ENCODE measurements around the gene RBM8A.

RBM8A gene

DNA sequence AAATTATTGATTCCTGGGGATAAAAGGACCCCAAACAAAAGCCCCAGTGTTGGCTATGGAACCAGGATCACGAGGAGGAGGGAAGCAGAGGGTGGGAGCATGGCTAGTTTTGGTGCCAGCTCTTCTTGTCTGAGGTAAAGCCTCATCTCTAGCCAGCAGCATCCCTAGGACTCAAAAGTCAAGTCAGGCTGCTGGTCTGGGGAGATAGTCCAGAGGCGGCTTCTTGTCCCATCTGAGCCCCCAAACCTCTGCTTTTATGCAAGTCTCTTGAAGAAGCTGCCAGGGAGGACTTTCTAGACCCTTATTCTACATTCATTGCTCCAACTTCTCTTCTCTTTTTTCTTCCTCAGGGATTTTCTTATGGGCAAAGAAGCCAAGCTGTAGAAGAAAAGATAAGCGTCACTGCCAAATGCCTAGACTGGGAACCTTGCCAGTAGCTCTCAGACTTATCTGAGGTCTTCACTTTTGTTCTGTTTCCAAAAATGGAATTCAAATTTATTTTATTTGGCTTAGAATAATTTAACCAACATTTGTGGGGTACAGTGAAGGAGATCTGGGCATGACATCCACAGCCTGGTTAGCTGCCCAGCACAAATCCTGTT lies 34.7 kb downstream of the RBM8A start:
- TF ChIP-seq, protein P1, sequence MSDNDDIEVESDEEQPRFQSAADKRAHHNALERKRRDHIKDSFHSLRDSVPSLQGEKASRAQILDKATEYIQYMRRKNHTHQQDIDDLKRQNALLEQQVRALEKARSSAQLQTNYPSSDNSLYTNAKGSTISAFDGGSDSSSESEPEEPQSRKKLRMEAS (IDR thresholded peaks at IDR 0.05; ENCODE audit: low read depth, low read length) = no peak
- TF ChIP-seq MYC (IDR thresholded peaks at IDR 0.05; ENCODE audit: low read depth, low read length) (no peak), POLR2A (IDR thresholded peaks at IDR 0.05; ENCODE audit: extremely low read depth, insufficient read length) (no peak)
- TF ChIP-seq, protein P2, sequence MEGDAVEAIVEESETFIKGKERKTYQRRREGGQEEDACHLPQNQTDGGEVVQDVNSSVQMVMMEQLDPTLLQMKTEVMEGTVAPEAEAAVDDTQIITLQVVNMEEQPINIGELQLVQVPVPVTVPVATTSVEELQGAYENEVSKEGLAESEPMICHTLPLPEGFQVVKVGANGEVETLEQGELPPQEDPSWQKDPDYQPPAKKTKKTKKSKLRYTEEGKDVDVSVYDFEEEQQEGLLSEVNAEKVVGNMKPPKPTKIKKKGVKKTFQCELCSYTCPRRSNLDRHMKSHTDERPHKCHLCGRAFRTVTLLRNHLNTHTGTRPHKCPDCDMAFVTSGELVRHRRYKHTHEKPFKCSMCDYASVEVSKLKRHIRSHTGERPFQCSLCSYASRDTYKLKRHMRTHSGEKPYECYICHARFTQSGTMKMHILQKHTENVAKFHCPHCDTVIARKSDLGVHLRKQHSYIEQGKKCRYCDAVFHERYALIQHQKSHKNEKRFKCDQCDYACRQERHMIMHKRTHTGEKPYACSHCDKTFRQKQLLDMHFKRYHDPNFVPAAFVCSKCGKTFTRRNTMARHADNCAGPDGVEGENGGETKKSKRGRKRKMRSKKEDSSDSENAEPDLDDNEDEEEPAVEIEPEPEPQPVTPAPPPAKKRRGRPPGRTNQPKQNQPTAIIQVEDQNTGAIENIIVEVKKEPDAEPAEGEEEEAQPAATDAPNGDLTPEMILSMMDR (IDR thresholded peaks at IDR 0.05; ENCODE audit: low read depth, low read length) = no peak
- H3K4me3 ChIP-seq (ENCODE audit: low read depth, low read length) = no peak overlapping the region
- DNase-seq (ENCODE audit: low read depth) = no peak

DNA sequence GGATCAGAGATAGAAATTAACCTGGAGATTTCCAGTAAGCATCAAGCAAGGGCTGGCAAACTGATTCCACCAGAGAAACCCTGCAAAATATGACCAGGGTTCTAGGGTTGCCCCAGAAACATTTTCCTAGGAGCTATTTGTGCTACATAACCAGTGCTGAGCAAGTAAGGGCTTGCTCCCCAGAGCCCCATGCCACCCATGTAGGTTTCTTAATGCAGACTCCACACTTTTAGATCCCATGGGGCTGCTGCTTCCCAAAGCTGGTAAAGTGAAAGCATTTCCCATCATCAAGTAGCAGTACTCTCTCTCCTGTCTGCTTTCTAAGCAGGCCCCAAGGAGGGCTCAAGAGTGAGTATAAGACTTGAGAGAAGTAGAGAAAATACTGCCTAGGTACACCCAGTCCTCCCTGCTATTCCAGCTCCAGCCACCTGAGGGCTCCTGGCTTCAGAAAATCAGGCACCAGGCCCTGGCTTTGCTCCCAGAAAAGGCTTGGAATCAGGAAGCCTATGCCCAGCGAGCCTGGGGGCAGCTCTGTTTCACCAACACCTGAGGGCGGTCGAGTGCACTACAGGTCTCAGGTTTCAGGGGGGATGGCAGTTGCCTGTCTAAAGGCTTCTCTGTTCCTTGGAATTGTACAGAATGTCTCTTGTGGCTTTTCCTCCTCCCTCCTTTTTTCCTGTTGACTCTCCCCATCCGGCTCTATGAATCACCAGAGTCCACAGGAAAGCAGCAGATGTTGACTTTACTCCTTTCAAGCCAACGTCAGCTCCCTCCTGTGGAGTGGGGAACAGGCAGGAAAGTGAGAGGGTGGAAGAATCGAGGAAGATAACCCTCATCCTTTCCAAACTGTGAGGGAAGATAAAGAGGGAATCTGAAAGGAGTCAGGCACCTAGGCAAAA lies 35.4 kb downstream of the RBM8A start:
- DNase-seq (ENCODE audit: low read depth) = peak; percentile 75
- TF ChIP-seq, protein P2 (IDR thresholded peaks at IDR 0.05; ENCODE audit: low read depth, low read length) = peak; percentile 85
- no peak for TF ChIP-seq MYC (IDR thresholded peaks at IDR 0.05; ENCODE audit: low read depth, low read length)
- TF ChIP-seq, protein P1 (IDR thresholded peaks at IDR 0.05; ENCODE audit: low read depth, low read length) = no peak
- no peak for TF ChIP-seq POLR2A (IDR thresholded peaks at IDR 0.05; ENCODE audit: extremely low read depth, insufficient read length)
- H3K4me3 ChIP-seq (ENCODE audit: low read depth, low read length) = no peak overlapping the region

DNA sequence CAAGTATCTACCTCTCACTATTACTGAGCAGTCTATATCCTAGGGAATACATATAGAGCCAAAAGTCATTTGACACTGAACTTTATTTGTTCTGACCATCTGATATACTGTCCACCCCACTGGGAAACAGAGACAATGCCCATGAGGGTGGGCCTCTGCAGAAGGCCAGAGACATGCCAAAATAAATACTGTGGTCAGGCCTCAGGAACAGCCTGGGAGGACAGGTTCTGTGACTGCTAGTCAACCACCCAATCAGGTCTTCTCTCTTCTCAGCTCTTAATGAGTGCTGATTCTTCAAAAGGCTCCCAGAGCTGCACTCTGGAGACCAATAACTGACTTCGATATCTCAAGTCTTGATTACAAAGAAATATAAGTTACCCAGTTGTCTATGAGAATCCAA lies 36.1 kb downstream of the RBM8A start:
- DNase-seq (ENCODE audit: low read depth) = no peak
- no peak overlapping the region for H3K4me3 ChIP-seq (ENCODE audit: low read depth, low read length)
- TF ChIP-seq POLR2A (IDR thresholded peaks at IDR 0.05; ENCODE audit: extremely low read depth, insufficient read length) = no peak
- TF ChIP-seq MYC (IDR thresholded peaks at IDR 0.05; ENCODE audit: low read depth, low read length) = no peak
- TF ChIP-seq, protein P2 (IDR thresholded peaks at IDR 0.05; ENCODE audit: low read depth, low read length) = no peak
- TF ChIP-seq, protein P1 (IDR thresholded peaks at IDR 0.05; ENCODE audit: low read depth, low read length) = no peak

DNA sequence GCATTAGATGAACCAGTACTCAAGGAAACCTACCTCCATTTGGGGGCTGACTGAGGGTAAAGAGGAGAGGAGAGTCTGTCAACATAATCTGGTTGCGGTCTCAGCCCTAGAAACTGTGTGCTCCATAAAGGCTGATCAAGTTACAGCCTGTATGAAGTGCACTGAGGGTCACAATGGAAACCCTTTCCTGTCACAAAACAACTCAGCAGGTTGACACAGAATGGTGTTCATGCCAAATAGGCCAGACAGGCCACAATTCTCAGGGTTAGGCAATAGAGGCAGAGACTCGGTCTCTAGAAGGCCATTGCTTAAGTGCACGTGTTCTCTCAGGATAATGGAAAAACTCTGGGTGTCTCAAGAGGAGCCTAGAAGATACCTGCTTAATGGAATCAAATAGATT lies 37.6 kb downstream of the RBM8A start:
- no peak for DNase-seq (ENCODE audit: low read depth)
- H3K4me3 ChIP-seq (ENCODE audit: low read depth, low read length) = no peak overlapping the region
- TF ChIP-seq, protein P2 (IDR thresholded peaks at IDR 0.05; ENCODE audit: low read depth, low read length) = no peak
- TF ChIP-seq MYC (IDR thresholded peaks at IDR 0.05; ENCODE audit: low read depth, low read length) (no peak), POLR2A (IDR thresholded peaks at IDR 0.05; ENCODE audit: extremely low read depth, insufficient read length) (no peak)
- TF ChIP-seq, protein P1 (IDR thresholded peaks at IDR 0.05; ENCODE audit: low read depth, low read length) = no peak

DNA sequence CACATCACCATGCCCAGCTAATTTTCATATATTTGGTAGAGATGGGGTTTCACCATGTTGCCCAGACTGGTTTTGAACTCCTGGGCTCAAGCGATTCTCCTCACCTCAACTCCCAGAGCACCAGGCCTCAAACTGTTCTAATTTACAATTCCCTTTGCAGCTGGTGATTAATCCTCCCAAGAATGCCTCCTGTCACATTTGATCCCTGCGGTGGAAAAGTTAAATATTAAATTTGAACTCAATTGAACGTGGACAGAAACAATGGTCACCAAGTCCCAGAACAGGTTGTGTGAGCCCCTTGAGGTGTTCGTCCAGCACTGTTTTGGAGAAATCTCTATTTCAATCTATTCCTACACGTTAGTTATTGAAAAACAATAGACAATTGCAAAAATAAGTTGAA lies 39.7 kb downstream of the RBM8A start:
- TF ChIP-seq, protein P1 (IDR thresholded peaks at IDR 0.05; ENCODE audit: low read depth, low read length) = no peak
- TF ChIP-seq POLR2A (IDR thresholded peaks at IDR 0.05; ENCODE audit: extremely low read depth, insufficient read length) (no peak), MYC (IDR thresholded peaks at IDR 0.05; ENCODE audit: low read depth, low read length) (no peak)
- TF ChIP-seq, protein P2 (IDR thresholded peaks at IDR 0.05; ENCODE audit: low read depth, low read length) = no peak
- DNase-seq (ENCODE audit: low read depth) = no peak
- no peak overlapping the region for H3K4me3 ChIP-seq (ENCODE audit: low read depth, low read length)

Data from NB4 (cell line).